ENCODE measurements around the gene CPEB2.
A peak's percentile ranks its signal among the peaks of the same experiment; 100 is the strongest.

Gene CPEB2

GRCh38 chr4:15001869-15002658, at the start of gene CPEB2:
Gene CPEB2, plus strand, starts transcription at chr4:15002481. Its CDS starts 193 bp downstream, at chr4:15002674.
- peak; percentile 90 to 92 for DNase-seq

GRCh38 chr4:14958436-14958835, 43.8 kb upstream of the CPEB2 start:
- no peak for DNase-seq

- DNase-seq, result no peak
Observed at GRCh38 chr4:14961292-14961691, 41.0 kb upstream of the CPEB2 start.

- no peak for DNase-seq
Observed at GRCh38 chr4:14965071-14965470, 37.2 kb upstream of the CPEB2 start.

GRCh38 chr4:14967982-14968381, 34.3 kb upstream of the CPEB2 start:
- DNase-seq, result no peak

- DNase-seq, result no peak
Observed at GRCh38 chr4:14977830-14978229, 24.5 kb upstream of the CPEB2 start.

- no peak for DNase-seq
Observed at GRCh38 chr4:14984448-14984847, 17.8 kb upstream of the CPEB2 start.

- DNase-seq, result no peak
Observed at GRCh38 chr4:14985161-14985560, 17.1 kb upstream of the CPEB2 start.

- DNase-seq, result no peak
Observed at GRCh38 chr4:14985843-14986242, 16.4 kb upstream of the CPEB2 start.

GRCh38 chr4:14987054-14987453, 15.2 kb upstream of the CPEB2 start:
- DNase-seq, result no peak

GRCh38 chr4:14990484-14990883, 11.8 kb upstream of the CPEB2 start:
- no peak for DNase-seq

GRCh38 chr4:14994242-14994641, 8.0 kb upstream of the CPEB2 start:
- peak in 1 of 2 donors; percentile 23 for DNase-seq

- peak; percentile 42 to 47 for DNase-seq
Observed at GRCh38 chr4:15001248-15001868, 923 bp upstream of the CPEB2 start.

GRCh38 chr4:15002659-15003400, 549 bp downstream of the CPEB2 start:
- DNase-seq, result peak; percentile 83 to 90

- DNase-seq, result peak in 1 of 2 donors; percentile 58
Observed at GRCh38 chr4:15003401-15003890, 1.2 kb downstream of the CPEB2 start.

GRCh38 chr4:15003891-15004738, 1.8 kb downstream of the CPEB2 start:
- peak; percentile 53 to 56 for DNase-seq

GRCh38 chr4:15004739-15005301, 2.5 kb downstream of the CPEB2 start:
- DNase-seq, result peak; percentile 24 to 39

- no peak for DNase-seq
Observed at GRCh38 chr4:15005474-15006115, 3.3 kb downstream of the CPEB2 start.

GRCh38 chr4:15006416-15007024, 4.2 kb downstream of the CPEB2 start:
- DNase-seq, result peak in 1 of 2 donors; percentile 42

- no peak for DNase-seq
Observed at GRCh38 chr4:15007201-15007600, 4.9 kb downstream of the CPEB2 start.

- no peak for DNase-seq
Observed at GRCh38 chr4:15010038-15010585, 7.8 kb downstream of the CPEB2 start.

Measured in CD4-positive, alpha-beta T cell treated with Interleukin-1 beta for 1 hour (primary cell).